Measurements from ENCODE around the gene NFIC.
"Not testable (repeated sequence)": the region's sequence is repeated elsewhere in the genome, so short reads cannot be mapped to it uniquely, and the experiment has no call there.

The NFIC gene

GRCh38 chr19:3370728-3371591 lies 4.6 kb downstream of the NFIC start:
- DNase-seq (ENCODE audit: extremely low read depth in 1 of 2, low read depth in 1 of 2), result no peak

- no peak for DNase-seq (ENCODE audit: extremely low read depth in 1 of 2, low read depth in 1 of 2)
Measured at GRCh38 chr19:3372413-3372812, 6.0 kb downstream of the NFIC start.

- no peak for DNase-seq (ENCODE audit: extremely low read depth in 1 of 2, low read depth in 1 of 2)
Measured at GRCh38 chr19:3373971-3374368, 7.6 kb downstream of the NFIC start.

- DNase-seq (ENCODE audit: extremely low read depth in 1 of 2, low read depth in 1 of 2), result no peak
Measured at GRCh38 chr19:3374369-3375112, 8.2 kb downstream of the NFIC start.

- DNase-seq (ENCODE audit: extremely low read depth in 1 of 2, low read depth in 1 of 2), result no peak
Measured at GRCh38 chr19:3375221-3376090, 9.1 kb downstream of the NFIC start.

GRCh38 chr19:3376091-3376455 lies 9.7 kb downstream of the NFIC start:
- not testable (repeated sequence) for DNase-seq (ENCODE audit: extremely low read depth in 1 of 2, low read depth in 1 of 2)

- DNase-seq (ENCODE audit: extremely low read depth in 1 of 2, low read depth in 1 of 2), result no peak
Measured at GRCh38 chr19:3378352-3379150, 12.2 kb downstream of the NFIC start.

- DNase-seq (ENCODE audit: extremely low read depth in 1 of 2, low read depth in 1 of 2), result no peak
Measured at GRCh38 chr19:3380829-3381228, 14.4 kb downstream of the NFIC start.

GRCh38 chr19:3381701-3382372 lies 15.5 kb downstream of the NFIC start:
- DNase-seq (ENCODE audit: extremely low read depth in 1 of 2, low read depth in 1 of 2), result no peak

- DNase-seq (ENCODE audit: extremely low read depth in 1 of 2, low read depth in 1 of 2), result no peak
Measured at GRCh38 chr19:3382460-3383100, 16.2 kb downstream of the NFIC start.

- no peak for DNase-seq (ENCODE audit: extremely low read depth in 1 of 2, low read depth in 1 of 2)
Measured at GRCh38 chr19:3383121-3383722, 16.8 kb downstream of the NFIC start.

GRCh38 chr19:3386447-3387234 lies 20.3 kb downstream of the NFIC start:
- DNase-seq (ENCODE audit: extremely low read depth in 1 of 2, low read depth in 1 of 2), result no peak

GRCh38 chr19:3387645-3388589 lies 21.5 kb downstream of the NFIC start:
- no peak for DNase-seq (ENCODE audit: extremely low read depth in 1 of 2, low read depth in 1 of 2)

- DNase-seq (ENCODE audit: extremely low read depth in 1 of 2, low read depth in 1 of 2), result no peak
Measured at GRCh38 chr19:3389446-3389778, 23.0 kb downstream of the NFIC start.

- no peak for DNase-seq (ENCODE audit: extremely low read depth in 1 of 2, low read depth in 1 of 2)
Measured at GRCh38 chr19:3389876-3390371, 23.5 kb downstream of the NFIC start.

GRCh38 chr19:3391911-3392310 lies 25.5 kb downstream of the NFIC start:
- DNase-seq (ENCODE audit: extremely low read depth in 1 of 2, low read depth in 1 of 2), result not testable (repeated sequence)

GRCh38 chr19:3392480-3392879 lies 26.1 kb downstream of the NFIC start:
- no peak for DNase-seq (ENCODE audit: extremely low read depth in 1 of 2, low read depth in 1 of 2)
